WTC11 (cell line): Measurements from ENCODE around the gene KCNQ4. TPM values are rescaled to one million over a fixed set of nuclear protein-coding genes. Genes with fewer than 3 reads are reported as not detected.

Source experiments
- ATAC-seq: fragments of 200-7000 bp; cut with Tn5 transposase; 2 replicates; pipeline ENCODE4 v1.10.0; 2021; ENCODE audit warnings: mild to moderate bottlenecking, moderate library complexity
- CTCF ChIA-PET: fragments of 300-600 bp; sonication (Branson Sonifier 250); formaldehyde crosslinking; loops from one replicate; lab custom pipeline; 2021; ENCODE audit warnings: antibody characterized with exemption; lab: Charles Lee
- POLR2A ChIA-PET: fragments of 350-600 bp; sonication (Branson Sonifier 250); formaldehyde crosslinking; loops from one replicate; lab custom pipeline; 2021; ENCODE audit warnings: antibody characterized with exemption; lab: Charles Lee
- DNase-seq: peaks from one replicate; pipeline ENCODE4 v3.0.0; 2021; ENCODE audit warnings: low spot score
- H3K27ac Mint-ChIP-seq: 2 replicates; pipeline ENCODE4 v1.8.0; 2021; ENCODE audit warnings: mixed read lengths
- H3K27me3 Mint-ChIP-seq: 2 replicates; pipeline ENCODE4 v1.8.0; 2021; ENCODE audit warnings: low read depth, mild to moderate bottlenecking, moderate library complexity, mixed read lengths
- H3K36me3 Mint-ChIP-seq: 2 replicates; pipeline ENCODE4 v1.8.0; 2021; ENCODE audit warnings: mixed read lengths
- H3K4me1 Mint-ChIP-seq: 2 replicates; pipeline ENCODE4 v1.8.0; 2022; ENCODE audit warnings: mixed read lengths
- H3K4me3 Mint-ChIP-seq: 2 replicates; pipeline ENCODE4 v1.8.0; 2021; ENCODE audit warnings: mild to moderate bottlenecking, moderate library complexity, mixed read lengths
- H3K9me3 Mint-ChIP-seq: 2 replicates; pipeline ENCODE4 v1.8.0; 2021; ENCODE audit warnings: mixed read lengths
- ATF1 ChIP-seq: sonication (generic); formaldehyde crosslinking; IDR thresholded peaks from 2 replicates; pipeline ENCODE4 v1.8.1; 2023; ENCODE audit warnings: mild to moderate bottlenecking, moderate library complexity, missing genetic modification reagents
- CBFB ChIP-seq: sonication (generic); formaldehyde crosslinking; IDR thresholded peaks from 2 replicates; pipeline ENCODE4 v1.8.1; 2022; ENCODE audit warnings: mild to moderate bottlenecking, low read depth, missing genetic modification reagents
- CREM ChIP-seq: sonication (generic); formaldehyde crosslinking; IDR thresholded peaks from 2 replicates; pipeline ENCODE4 v1.8.1; 2022; ENCODE audit warnings: mild to moderate bottlenecking, missing genetic modification reagents, moderate library complexity
- ETV6 ChIP-seq: sonication (generic); formaldehyde crosslinking; IDR thresholded peaks from 2 replicates; pipeline ENCODE4 v1.8.1; 2022; ENCODE audit warnings: mild to moderate bottlenecking, missing genetic modification reagents
- GRHL2 ChIP-seq: fragments of 250-450 bp; sonication (Bioruptor Pico); IDR thresholded peaks from 2 replicates; pipeline ENCODE4 v1.8.0; 2022; ENCODE audit warnings: mild to moderate bottlenecking, moderate library complexity; ENCODE audit not compliant: insufficient replicate concordance, severe bottlenecking
- MAX ChIP-seq: sonication (generic); formaldehyde crosslinking; IDR thresholded peaks from 2 replicates; pipeline ENCODE4 v1.8.0; 2022; ENCODE audit warnings: mild to moderate bottlenecking, missing genetic modification reagents
- MXD4 ChIP-seq: fragments of 250-450 bp; sonication (Bioruptor Pico); IDR thresholded peaks from 2 replicates; pipeline ENCODE4 v1.8.0; 2021; ENCODE audit warnings: mild to moderate bottlenecking, moderate library complexity, borderline replicate concordance
- NFYB ChIP-seq: sonication (generic); formaldehyde crosslinking; conservative IDR thresholded peaks from 2 replicates; pipeline ENCODE4 v1.8.0; 2022; ENCODE audit warnings: low read depth, missing genetic modification reagents
- PRDM15 ChIP-seq: sonication (generic); formaldehyde crosslinking; IDR thresholded peaks from 2 replicates; pipeline ENCODE4 v1.8.0; 2022; ENCODE audit warnings: missing genetic modification reagents
- SMAD3 ChIP-seq: sonication (generic); formaldehyde crosslinking; IDR thresholded peaks from 2 replicates; pipeline ENCODE4 v1.8.0; 2022; ENCODE audit warnings: missing genetic modification reagents, mild to moderate bottlenecking, borderline replicate concordance
- STAT6 ChIP-seq: sonication (generic); formaldehyde crosslinking; conservative IDR thresholded peaks from 2 replicates; pipeline ENCODE4 v1.8.1; 2023; ENCODE audit warnings: mild to moderate bottlenecking, low read depth, missing genetic modification reagents, moderate library complexity
- TEAD4 ChIP-seq: sonication (generic); formaldehyde crosslinking; IDR thresholded peaks from 2 replicates; pipeline ENCODE4 v1.8.0; 2022; ENCODE audit warnings: mild to moderate bottlenecking, missing genetic modification reagents
- USF2 ChIP-seq: sonication (generic); formaldehyde crosslinking; IDR thresholded peaks from 2 replicates; pipeline ENCODE4 v1.8.1; 2023; ENCODE audit warnings: mild to moderate bottlenecking, missing genetic modification reagents, moderate library complexity
- ZBTB21 ChIP-seq: sonication (generic); formaldehyde crosslinking; IDR thresholded peaks from 2 replicates; pipeline ENCODE4 v1.8.1; 2023; ENCODE audit warnings: mild to moderate bottlenecking, missing genetic modification reagents, borderline replicate concordance
- ZNF416 ChIP-seq: fragments of 250-450 bp; sonication (Bioruptor Pico); IDR thresholded peaks from 2 replicates; pipeline ENCODE4 v1.9.0; 2021; ENCODE audit warnings: mild to moderate bottlenecking, inconsistent platforms
- ZNF423 ChIP-seq: fragments of 250-450 bp; sonication (Bioruptor Pico); IDR thresholded peaks from 2 replicates; pipeline ENCODE4 v2.1.2; 2022; ENCODE audit warnings: mild to moderate bottlenecking, moderate library complexity
- ZNF512 ChIP-seq: sonication (generic); formaldehyde crosslinking; IDR thresholded peaks from 2 replicates; pipeline ENCODE4 v1.8.1; 2022; ENCODE audit warnings: missing genetic modification reagents, borderline replicate concordance
- ZNF532 ChIP-seq: fragments of 250-450 bp; sonication (Bioruptor Pico); IDR thresholded peaks from 2 replicates; pipeline ENCODE4 v1.9.0; 2021; ENCODE audit warnings: mild to moderate bottlenecking, borderline replicate concordance
- ZSCAN18 ChIP-seq: fragments of 250-450 bp; sonication (Bioruptor Pico); IDR thresholded peaks from 2 replicates; pipeline ENCODE4 v2.1.2; 2022; ENCODE audit warnings: mild to moderate bottlenecking, moderate library complexity
- total RNA-seq: library from RNA; stranded (reverse); gene quantifications from 3 replicates; pipeline ENCODE4 v1.2.3, GENCODE V29; 2021

Gene KCNQ4
- total RNA-seq, 1 experiment from 2014 or later: 4.0 TPM

- Mint-ChIP-seq H3K36me3 (no peaks in the 10 kb centered on the region), H3K4me3 (no peak overlapping the region), H3K27me3 (peaks cover 32% of the 10 kb centered on the region), H3K4me1 (peaks cover 18% of the 10 kb centered on the region), H3K9me3 (no peaks in the 10 kb centered on the region), H3K27ac (no peak overlapping the region)
- TF ChIP-seq SMAD3 (CRISPR knock-in tag): no peak
- TF ChIP-seq CBFB (CRISPR knock-in tag): no peak
- no peak for TF ChIP-seq ZNF423
- no peak for TF ChIP-seq ATF1
- TF ChIP-seq USF2 (CRISPR knock-in tag): no peak
- TF ChIP-seq ZNF416 (CRISPR knock-in tag): no peak
- no peak for TF ChIP-seq NFYB
- no peak for TF ChIP-seq ZSCAN18 (CRISPR knock-in tag)
- TF ChIP-seq STAT6 (CRISPR knock-in tag): no peak
- POLR2A ChIA-PET: no interaction called here
- CTCF ChIA-PET: interaction anchor here (1.7 to 19.7 kb wide), 3 partner anchors 10 to 93 kb away, joined by 5 to 515 read pairs (median 13); no protein-coding TSS in a partner anchor
- ATAC-seq: no peak
- DNase-seq: no peak
Observed at GRCh38 chr1:40858856-40859416, 75.3 kb downstream of the KCNQ4 start.

- POLR2A ChIA-PET: interaction anchor here (1.9 to 3.2 kb wide), 3 partner anchors 57 to 119 kb away, joined by 5 to 46 read pairs (median 11); partner anchors contain the start of gene CTPS1
- no peak overlapping the region for H3K27ac Mint-ChIP-seq
- DNase-seq (no peak), ATAC-seq (no peak)
- H3K9me3 Mint-ChIP-seq: no peaks in the 10 kb centered on the region
- H3K27me3 Mint-ChIP-seq: peaks cover 32% of the 10 kb centered on the region
- no peaks in the 10 kb centered on the region for H3K36me3 Mint-ChIP-seq
- H3K4me1 Mint-ChIP-seq: peaks cover 18% of the 10 kb centered on the region
- H3K4me3 Mint-ChIP-seq: peak overlapping the region; percentile 71
- CTCF ChIA-PET: interaction anchor here (0.5 to 19.7 kb wide), 6 partner anchors 11 to 130 kb away, joined by 3 to 515 read pairs (median 11); no protein-coding TSS in a partner anchor
- no peak for TF ChIP-seq MXD4 (CRISPR knock-in tag)
- no peak for TF ChIP-seq GRHL2
- TF ChIP-seq MAX (CRISPR knock-in tag): no peak
- no peak for TF ChIP-seq PRDM15 (CRISPR knock-in tag)
- no peak for TF ChIP-seq TEAD4 (CRISPR knock-in tag)
- TF ChIP-seq ETV6: no peak
- TF ChIP-seq ZNF532 (CRISPR knock-in tag): no peak
- TF ChIP-seq ZNF512: no peak
- TF ChIP-seq CREM (CRISPR knock-in tag): no peak
- TF ChIP-seq ZBTB21 (CRISPR knock-in tag): no peak
Observed at GRCh38 chr1:40860706-40861223, 77.2 kb downstream of the KCNQ4 start.
